ENCODE measurements around the gene OLFM2. TPM values are rescaled to one million over a fixed set of nuclear protein-coding genes. Genes with fewer than 3 reads are reported as not detected.

Gene OLFM2
- total and polyA plus RNA-seq, 9 of the 15 experiments (the other 6 are each of a cell fraction or from before 2014, with no cell fraction given) = 0.10 to 0.33 (median 0.23) TPM; not detected in 4

GRCh38 chr19:9947441-9947840 is 11.1 kb upstream of the OLFM2 start (continued):
- TF ChIP-seq TCF3 (CRISPR knock-in tag; IDR thresholded peaks at IDR 0.05) = peak; percentile 84
- no peak for TF ChIP-seq SP1 (CRISPR knock-in tag; IDR thresholded peaks at IDR 0.05)
- peak; percentile 58 for TF ChIP-seq MGA (IDR thresholded peaks at IDR 0.05)
- 0 out of 4 replicates have a peak, but pooled peaks of 1 of the 2 experiments have one; percentile 22 for TF ChIP-seq MAZ (CRISPR knock-in tag; conservative IDR thresholded peaks at IDR 0.05 in 1 of 2, IDR thresholded peaks at IDR 0.05 in 1 of 2)
- TF ChIP-seq ZBTB9 (CRISPR knock-in tag; IDR thresholded peaks at IDR 0.05) = peak; percentile 87; the same call in 1 of the 2 replicates
- TF ChIP-seq NFE2 (IDR thresholded peaks at IDR 0.05; ENCODE audit: low read depth) = no peak
- TF ChIP-seq JUN (IDR thresholded peaks at IDR 0.05; ENCODE audit: borderline replicate concordance, low read depth, low read length) = no peak
- no peak for TF ChIP-seq JUN (CRISPR knock-in tag; IDR thresholded peaks at IDR 0.05; ENCODE audit: borderline replicate concordance)
- TF ChIP-seq HDAC8 (tag; IDR thresholded peaks at IDR 0.05) = no peak
- no peak; the same call in 1 of the 2 replicates for TF ChIP-seq MYC (IDR thresholded peaks at IDR 0.05; ENCODE audit: low read depth, low read length)
- TF ChIP-seq MYC (CRISPR knock-in tag; IDR thresholded peaks at IDR 0.05; ENCODE audit: borderline replicate concordance, low read depth) = no peak
- TF ChIP-seq CXXC5 (CRISPR knock-in tag; IDR thresholded peaks at IDR 0.05) = 0 out of 2 replicates have a peak, but pooled peaks have one; percentile 16
- TF ChIP-seq L3MBTL2 (IDR thresholded peaks at IDR 0.05) = peak; percentile 68
- peak in 1 of 2 experiments; percentile 27; a peak in 1 of 4 replicates for TF ChIP-seq KDM1A (IDR thresholded peaks at IDR 0.05)
